GM18507 (cell line): ENCODE measurements around the gene NUP88.
"Not testable (repeated sequence)": the region's sequence is repeated elsewhere in the genome, so short reads cannot be mapped to it uniquely, and the experiment has no call there.

Experiments used
- DNase-seq: peaks from one replicate; pipeline ENCODE4 v3.0.0; 2011; ENCODE audit warnings: low read depth; ENCODE audit not compliant: insufficient read length; ENCODE audit errors: extremely low spot score
- FAIRE-seq: peaks from 2 replicates; lab custom pipeline; 2011; peaks lifted over from hg19 to GRCh38; lab: Jason Lieb, UNC

The NUP88 gene

GRCh38 chr17:5419356-5419958 lies at the start of gene NUP88:
TSS of gene NUP88 (minus strand) at chr17:5419662. CDS start at chr17:5419650, 12 bp downstream.
- FAIRE-seq (peak; percentile 96), DNase-seq (peak; percentile 95)

- no peak for DNase-seq
- FAIRE-seq, result no peak
These were observed 48.6 kb upstream of the NUP88 start for GRCh38 chr17:5468075-5468473.

GRCh38 chr17:5467416-5467815 lies 48.0 kb upstream of the NUP88 start:
- no peak for FAIRE-seq
- DNase-seq, result no peak

GRCh38 chr17:5466295-5466694 lies 46.8 kb upstream of the NUP88 start:
- no peak for DNase-seq
- no peak for FAIRE-seq

GRCh38 chr17:5464717-5465507 lies 45.5 kb upstream of the NUP88 start:
- no peak for FAIRE-seq
- DNase-seq, result no peak

DNA sequence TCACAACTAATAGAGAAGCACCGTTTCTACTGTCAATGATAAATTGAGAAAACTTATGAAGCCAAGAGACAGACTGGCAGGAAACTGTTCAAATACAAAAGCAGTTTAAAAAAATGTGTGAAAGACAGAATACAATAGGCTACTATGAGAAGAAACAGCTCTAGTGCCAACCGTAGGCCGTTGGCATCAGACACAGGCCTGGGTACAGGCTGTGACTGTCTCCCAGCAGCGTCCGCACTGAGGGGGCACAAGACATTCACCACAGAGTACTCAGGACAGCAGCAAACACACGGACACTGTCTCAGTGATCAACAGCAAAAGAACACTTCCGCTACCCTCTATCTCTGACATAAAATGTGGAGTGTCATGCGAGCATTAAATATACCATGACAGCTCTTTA lies 27.3 kb upstream of the NUP88 start:
- FAIRE-seq, result no peak
- DNase-seq, result no peak

GRCh38 chr17:5444209-5444608 lies 24.7 kb upstream of the NUP88 start:
- FAIRE-seq (no peak), DNase-seq (no peak)

DNA sequence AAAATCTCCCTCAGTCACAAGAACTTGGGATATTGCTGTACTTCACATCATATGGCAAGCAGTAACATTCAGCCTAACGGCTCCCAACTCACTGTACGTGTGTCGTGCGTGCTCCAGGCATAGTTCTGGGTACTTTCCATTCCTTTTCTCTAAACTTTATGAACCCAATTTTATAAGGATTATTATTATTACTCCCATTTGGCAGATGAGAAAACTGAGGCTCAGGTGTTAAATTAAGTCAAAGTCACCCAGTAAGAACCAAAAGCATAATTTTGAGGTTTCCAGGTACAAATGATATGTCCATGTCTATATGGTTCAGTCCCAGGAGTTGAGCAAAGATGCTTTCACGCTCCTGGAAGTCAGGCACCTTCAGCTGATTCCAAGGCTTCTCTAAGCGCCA lies 24.3 kb upstream of the NUP88 start:
- FAIRE-seq, result no peak

DNA sequence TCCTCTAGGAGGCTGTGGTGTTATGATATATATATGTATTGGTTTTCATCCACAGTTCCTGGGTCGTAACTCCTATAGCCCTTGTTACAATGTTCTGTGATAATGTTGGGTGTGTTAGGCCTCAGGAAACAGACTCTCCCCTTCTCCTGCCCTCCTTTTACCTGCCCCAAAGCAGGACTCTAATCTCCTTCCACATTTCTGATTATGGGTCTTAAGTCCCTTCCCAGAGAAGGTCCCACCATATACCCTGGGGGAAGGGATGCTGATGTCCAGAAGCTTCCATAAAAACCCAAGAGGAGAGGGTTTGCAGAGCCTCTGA lies 19.9 kb upstream of the NUP88 start:
- FAIRE-seq (no peak), DNase-seq (no peak)

More for the DNA sequence above, 24.3 kb upstream of the NUP88 start:
- DNase-seq, result no peak

DNA sequence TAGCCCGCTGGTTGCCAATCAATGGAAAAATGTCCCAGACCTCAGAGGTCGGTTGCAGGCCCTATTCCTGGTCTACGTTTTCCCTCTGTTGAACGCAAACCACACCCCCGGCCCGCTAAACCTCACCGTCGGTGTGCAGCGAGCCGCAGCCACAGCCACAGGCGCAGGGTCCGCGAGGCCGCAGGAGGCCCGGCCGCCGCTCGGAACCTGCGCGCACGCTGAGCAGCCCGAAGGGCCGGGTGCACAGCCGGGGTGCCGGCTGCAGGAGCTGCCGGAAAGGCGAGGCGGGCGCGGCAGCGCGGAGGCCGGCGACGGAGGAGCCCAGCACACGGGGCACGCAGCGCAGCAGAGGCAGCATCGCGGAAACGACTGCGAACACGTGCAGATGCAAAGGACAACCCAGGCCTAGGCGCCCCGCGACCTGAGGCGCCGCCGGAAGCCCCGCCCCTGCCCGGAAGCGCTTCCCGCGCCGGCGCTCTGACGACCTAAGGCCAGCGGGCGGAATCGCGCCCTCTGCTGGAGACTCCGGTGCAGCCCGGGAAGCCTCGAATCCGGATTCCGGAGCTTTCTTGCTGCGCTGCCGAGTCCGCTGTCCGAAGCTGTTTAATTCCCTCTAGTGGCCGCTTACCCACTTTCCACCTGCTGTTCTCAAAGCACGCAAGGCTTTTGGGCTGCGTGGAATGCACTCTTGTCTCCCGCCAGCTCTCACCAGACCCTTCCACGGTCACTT lies 19.4 kb upstream of the NUP88 start, which contains the start of gene C1QBP:
C1QBP (minus strand) TSS at position 440 of the 730 bp plus-strand sequence; CDS start at position 358, 82 bp downstream.
- peak; percentile 89 for DNase-seq
- peak; percentile 97 for FAIRE-seq

DNA sequence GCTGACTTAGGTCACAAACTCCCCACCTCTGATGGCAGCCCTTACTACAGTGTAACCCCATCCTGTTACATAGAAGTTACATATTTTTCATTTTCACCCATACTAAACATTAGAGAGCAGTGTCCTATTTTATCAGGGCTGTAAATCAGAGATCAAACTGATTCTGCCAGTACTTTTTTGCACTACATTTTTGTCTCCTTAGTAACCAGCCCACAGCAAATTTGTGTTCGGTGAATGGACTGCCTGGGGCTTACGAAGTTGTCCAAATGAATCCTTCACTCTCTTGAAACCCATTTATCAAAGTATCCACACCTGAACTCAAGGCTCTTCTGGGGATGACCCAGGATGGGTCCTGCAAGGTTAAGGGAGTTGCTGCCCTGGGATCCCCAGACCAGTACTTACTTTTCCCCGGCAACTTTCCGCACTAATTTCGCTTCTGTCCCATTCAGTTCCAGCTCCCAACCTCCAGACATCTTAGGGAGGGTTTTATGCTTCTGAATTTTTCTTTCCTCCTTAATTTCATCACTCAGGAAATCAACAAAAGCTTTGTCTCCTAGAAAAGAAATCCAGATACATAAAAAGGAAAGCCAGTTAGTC lies 18.4 kb upstream of the NUP88 start:
- peak; percentile 35 for FAIRE-seq
- no peak for DNase-seq

GRCh38 chr17:5435781-5436315 lies 16.4 kb upstream of the NUP88 start:
- not testable (repeated sequence) for DNase-seq, FAIRE-seq

DNA sequence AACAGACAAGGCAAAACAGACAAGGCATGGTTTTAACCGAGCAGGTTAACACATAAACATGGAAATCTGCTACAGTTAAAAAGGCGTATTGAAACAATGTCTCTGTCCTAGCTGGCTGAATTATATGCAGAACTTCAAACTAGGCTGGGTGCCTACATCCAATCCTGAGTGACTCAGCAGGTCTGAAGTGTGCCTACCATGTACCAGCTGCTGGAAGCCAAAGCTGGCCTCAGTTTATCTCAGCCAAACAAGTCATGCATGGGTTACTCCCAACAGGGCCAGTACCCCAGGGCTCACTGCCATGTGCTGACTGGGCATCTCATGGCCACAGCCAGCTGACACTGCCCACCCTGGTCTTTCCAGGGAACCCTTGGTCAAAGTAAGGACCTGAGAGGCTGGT lies 15.5 kb upstream of the NUP88 start:
- DNase-seq, result no peak
- FAIRE-seq, result no peak

- no peak for FAIRE-seq
- DNase-seq, result no peak
These were observed 12.6 kb upstream of the NUP88 start for GRCh38 chr17:5431949-5432556.

DNA sequence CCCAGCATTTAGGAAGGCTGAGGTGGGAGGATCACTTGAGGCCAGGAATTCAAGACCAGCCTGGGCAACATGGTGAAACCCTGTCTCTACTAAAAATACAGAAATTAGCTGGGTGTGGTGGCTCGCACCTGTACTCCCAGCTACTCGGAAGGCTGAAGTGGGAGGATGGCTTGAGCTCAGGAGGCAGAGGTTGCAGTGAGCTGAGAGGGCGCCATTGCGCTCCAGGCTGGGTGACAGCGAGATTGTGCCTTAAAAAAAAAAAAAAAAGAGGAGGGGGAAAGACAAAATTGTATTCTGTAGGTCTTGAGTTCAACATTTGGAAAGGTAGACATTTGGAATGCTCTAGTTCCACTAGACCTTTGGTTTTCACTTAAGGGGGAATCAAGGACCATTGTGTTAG lies 11.8 kb upstream of the NUP88 start:
- not testable (repeated sequence) for DNase-seq, FAIRE-seq

GRCh38 chr17:5430413-5430999 lies 11.0 kb upstream of the NUP88 start:
- FAIRE-seq, result no peak
- DNase-seq, result no peak

- FAIRE-seq (no peak), DNase-seq (no peak)
These were observed 9.9 kb upstream of the NUP88 start for GRCh38 chr17:5429191-5429887.

GRCh38 chr17:5425826-5426225 lies 6.4 kb upstream of the NUP88 start:
- FAIRE-seq (no peak), DNase-seq (no peak)

- DNase-seq (no peak), FAIRE-seq (no peak)
These were observed 5.4 kb upstream of the NUP88 start for GRCh38 chr17:5424909-5425308.
